Neuronal stem cell (in vitro differentiated cells): ENCODE data around the gene B3GNT5.

Experiments
- DNase-seq: peaks from one replicate; pipeline ENCODE4 v3.0.0-alpha.2; 2013; ENCODE audit warnings: low spot score
- H2AFZ ChIP-seq: one replicate; pipeline ENCODE4 v1.6.1; 2013; ENCODE audit warnings: mild to moderate bottlenecking, low read length, inconsistent platforms
- H2AK5ac ChIP-seq: 2 replicates; pipeline ENCODE4 v1.6.1; 2013; ENCODE audit warnings: low read depth, mild to moderate bottlenecking, inconsistent platforms, low read length, moderate library complexity, mixed read lengths
- H2BK120ac ChIP-seq: 2 replicates; pipeline ENCODE4 v1.6.1; 2013; ENCODE audit warnings: low read depth, mild to moderate bottlenecking, inconsistent platforms, low read length, moderate library complexity, mixed read lengths
- H2BK12ac ChIP-seq: one replicate; pipeline ENCODE4 v1.6.1; 2013; ENCODE audit warnings: low read length, inconsistent platforms
- H2BK15ac ChIP-seq: 2 replicates; pipeline ENCODE4 v1.6.1; 2013; ENCODE audit warnings: mild to moderate bottlenecking, low read length, inconsistent platforms, mixed read lengths
- H2BK5ac ChIP-seq: one replicate; pipeline ENCODE4 v1.6.1; 2013; ENCODE audit warnings: inconsistent platforms, mild to moderate bottlenecking, low read length, moderate library complexity
- H3K14ac ChIP-seq: one replicate; pipeline ENCODE4 v1.6.1; 2013; ENCODE audit warnings: low read length, inconsistent platforms
- H3K18ac ChIP-seq: 2 replicates; pipeline ENCODE4 v1.6.1; 2013; ENCODE audit warnings: low read length, inconsistent platforms
- H3K23ac ChIP-seq: 2 replicates; pipeline ENCODE4 v1.6.1; 2013; ENCODE audit warnings: low read depth, mild to moderate bottlenecking, mixed read lengths, low read length, inconsistent platforms; ENCODE audit not compliant: poor library complexity
- H3K27ac ChIP-seq: replicated peaks from 3 replicates; pipeline ENCODE4 v1.5.1; 2013; ENCODE audit warnings: low read length, inconsistent platforms
- H3K27me3 ChIP-seq, 3 experiments: 2 replicates each; pipeline ENCODE4 v1.6.1; 2013; ENCODE audit warnings: low read length in 3 of 3, mild to moderate bottlenecking in 2 of 3, inconsistent platforms in 1 of 3, low read depth in 1 of 3, mixed read lengths in 1 of 3, moderate library complexity in 1 of 3; ENCODE audit not compliant: control insufficient read depth in 3 of 3, insufficient read depth in 3 of 3
- H3K36me3 ChIP-seq, 2 donors: replicated peaks in 1 of 2; 2 replicates each; pipeline ENCODE4 v1.6.1; 2013; ENCODE audit warnings: low read length in 2 of 2; ENCODE audit not compliant: control insufficient read depth in 2 of 2, insufficient read depth in 2 of 2
- H3K4ac ChIP-seq: 2 replicates; pipeline ENCODE4 v1.6.1; 2013; ENCODE audit warnings: inconsistent platforms, mild to moderate bottlenecking, low read length, moderate library complexity
- H3K4me1 ChIP-seq, 2 donors: 1 replicate in 1 of 2; 2 replicates in 1 of 2; pipeline ENCODE4 v1.6.1; 2013; ENCODE audit warnings: low read length in 2 of 2, low read depth in 1 of 2; ENCODE audit not compliant: control insufficient read depth in 2 of 2, insufficient read depth in 1 of 2
- H3K4me2 ChIP-seq: one replicate; pipeline ENCODE4 v1.6.1; 2013; ENCODE audit warnings: mild to moderate bottlenecking, low read length, inconsistent platforms; ENCODE audit not compliant: insufficient read depth, poor library complexity, severe bottlenecking
- H3K4me3 ChIP-seq, 2 donors: 2 replicates each; pipeline ENCODE4 v1.5.1; 2013; ENCODE audit warnings: low read length in 2 of 2, mild to moderate bottlenecking in 2 of 2, inconsistent platforms in 1 of 2, moderate library complexity in 1 of 2
- H3K79me1 ChIP-seq: one replicate; pipeline ENCODE4 v1.6.1; 2013; ENCODE audit warnings: low read depth, mild to moderate bottlenecking, inconsistent platforms, low read length, moderate library complexity
- H3K9ac ChIP-seq: one replicate; pipeline ENCODE4 v1.6.1; 2013; ENCODE audit warnings: mild to moderate bottlenecking, low read depth, low read length, inconsistent platforms; ENCODE audit not compliant: poor library complexity
- H3K9me3 ChIP-seq, 2 donors: replicated peaks in 1 of 2; 2 replicates each; pipeline versions ENCODE3 to v1.6.1; 2013; ENCODE audit warnings: low read length in 2 of 2, mild to moderate bottlenecking in 2 of 2, inconsistent platforms in 1 of 2, low read depth in 1 of 2, mixed read lengths in 1 of 2, moderate library complexity in 1 of 2; ENCODE audit not compliant: control insufficient read depth in 2 of 2, insufficient read depth in 1 of 2
- H4K8ac ChIP-seq: one replicate; pipeline ENCODE4 v1.6.1; 2013; ENCODE audit warnings: low read depth, mild to moderate bottlenecking, inconsistent platforms, low read length, moderate library complexity
- H4K91ac ChIP-seq: one replicate; pipeline ENCODE4 v1.6.1; 2013; ENCODE audit warnings: low read length, low read depth, mild to moderate bottlenecking, inconsistent platforms; ENCODE audit not compliant: poor library complexity
- WGBS, 2 donors: extraction: QIAGEN DNeasy Blood & Tissue Kit; methylation state at CpG; one replicate each; pipeline ENCODE4 v1.1.7; 2013; ENCODE audit warnings: missing lambda C conversion rate in 2 of 2, mixed read lengths in 1 of 2; ENCODE audit not compliant: insufficient read length in 2 of 2, insufficient replicate concordance in 1 of 2; ENCODE audit errors: extremely low coverage in 2 of 2; 5-methylcytosine and 5-hydroxymethylcytosine counted together

Gene B3GNT5

GRCh38 chr3:183212565-183212964 lies 40.5 kb upstream of the B3GNT5 start:
- Histone ChIP-seq H3K9ac (no peak overlapping the region), H3K23ac (no peak overlapping the region), H2AFZ (no peak overlapping the region), H3K9me3 (peaks cover 0 to 2% of the 10 kb centered on the region in 2 donors), H2BK120ac (no peak overlapping the region), H3K27ac (no peak overlapping the region), H3K79me1 (no peaks in the 10 kb centered on the region), H3K4ac (no peak overlapping the region), H3K27me3 (peaks cover 0 to 3% (median 0%) of the 10 kb centered on the region in 3 experiments), H3K18ac (no peak overlapping the region), H2BK15ac (no peak overlapping the region), H3K14ac (no peak overlapping the region), H3K4me2 (no peak overlapping the region), H4K91ac (no peak overlapping the region), H2BK5ac (no peak overlapping the region), H3K4me3 (no peak overlapping the region), H4K8ac (no peak overlapping the region), H2AK5ac (no peak overlapping the region), H3K4me1 (no peaks in the 10 kb centered on the region), H3K36me3 (no peaks in the 10 kb centered on the region), H2BK12ac (no peak overlapping the region)
- DNase-seq = no peak
- no CpG with 5 or more reads among the region's 7 CpGs for WGBS, 2 donors

GRCh38 chr3:183213415-183214276 lies 39.4 kb upstream of the B3GNT5 start:
- H3K4ac ChIP-seq = no peak overlapping the region
- no peak overlapping the region for H3K23ac ChIP-seq
- no peak overlapping the region for H2AK5ac ChIP-seq
- no peak overlapping the region for H2BK5ac ChIP-seq
- no peaks in the 10 kb centered on the region for H3K79me1 ChIP-seq
- no peaks in the 10 kb centered on the region for H3K27me3 ChIP-seq
- H2BK15ac ChIP-seq = no peak overlapping the region
- H3K27ac ChIP-seq = no peak overlapping the region
- no peak overlapping the region for H3K4me3 ChIP-seq
- no peak overlapping the region for H2BK12ac ChIP-seq
- H3K4me2 ChIP-seq = no peak overlapping the region
- no peak overlapping the region for H3K9ac ChIP-seq
- H4K8ac ChIP-seq = no peak overlapping the region
- DNase-seq = no peak
- H4K91ac ChIP-seq = no peak overlapping the region
- H2BK120ac ChIP-seq = no peak overlapping the region
- H3K9me3 ChIP-seq = no peaks in the 10 kb centered on the region
- no peaks in the 10 kb centered on the region for H3K36me3 ChIP-seq
- H3K4me1 ChIP-seq = no peaks in the 10 kb centered on the region
- no peak overlapping the region for H2AFZ ChIP-seq
- no peak overlapping the region for H3K18ac ChIP-seq
- H3K14ac ChIP-seq = no peak overlapping the region
- WGBS, 2 donors = no CpG with 5 or more reads among the region's 3 CpGs

GRCh38 chr3:183214277-183214612 lies 38.8 kb upstream of the B3GNT5 start:
- Histone ChIP-seq H2AK5ac (no peak overlapping the region), H2BK120ac (no peak overlapping the region), H2BK5ac (no peak overlapping the region), H2AFZ (no peak overlapping the region), H4K91ac (no peak overlapping the region), H2BK12ac (no peak overlapping the region), H3K4me1 (no peaks in the 10 kb centered on the region), H3K79me1 (no peaks in the 10 kb centered on the region), H2BK15ac (no peak overlapping the region), H3K9me3 (no peaks in the 10 kb centered on the region), H3K9ac (no peak overlapping the region), H3K4me2 (no peak overlapping the region), H3K4me3 (no peak overlapping the region), H3K14ac (no peak overlapping the region), H3K23ac (no peak overlapping the region), H3K27ac (no peak overlapping the region), H3K4ac (no peak overlapping the region), H4K8ac (no peak overlapping the region), H3K27me3 (no peaks in the 10 kb centered on the region), H3K18ac (no peak overlapping the region), H3K36me3 (no peaks in the 10 kb centered on the region)
- no CpG with 5 or more reads among the region's 2 CpGs for WGBS, 2 donors
- no peak for DNase-seq

GRCh38 chr3:183215591-183216202 lies 37.4 kb upstream of the B3GNT5 start:
- Histone ChIP-seq H2AK5ac (no peak overlapping the region), H4K8ac (no peak overlapping the region), H4K91ac (no peak overlapping the region), H3K4me3 (no peak overlapping the region), H3K27me3 (no peaks in the 10 kb centered on the region), H2BK5ac (no peak overlapping the region), H2BK12ac (no peak overlapping the region), H2BK15ac (no peak overlapping the region), H3K9me3 (no peaks in the 10 kb centered on the region), H3K4me1 (no peaks in the 10 kb centered on the region), H2BK120ac (no peak overlapping the region), H3K79me1 (no peaks in the 10 kb centered on the region), H3K9ac (peak overlapping the region; percentile 9), H2AFZ (no peak overlapping the region), H3K4me2 (no peak overlapping the region), H3K27ac (no peak overlapping the region), H3K14ac (no peak overlapping the region), H3K23ac (no peak overlapping the region), H3K4ac (no peak overlapping the region), H3K18ac (no peak overlapping the region), H3K36me3 (no peaks in the 10 kb centered on the region)
- WGBS, 2 donors = no CpG with 5 or more reads among the region's 4 CpGs
- no peak for DNase-seq
